ENCODE results near the gene DENND4B. TPM values are rescaled to one million over a fixed set of nuclear protein-coding genes. Genes with fewer than 3 reads are reported as not detected.

DENND4B gene
- total RNA-seq, 1 donor from 2014 or later, result 51.7 TPM

DNA sequence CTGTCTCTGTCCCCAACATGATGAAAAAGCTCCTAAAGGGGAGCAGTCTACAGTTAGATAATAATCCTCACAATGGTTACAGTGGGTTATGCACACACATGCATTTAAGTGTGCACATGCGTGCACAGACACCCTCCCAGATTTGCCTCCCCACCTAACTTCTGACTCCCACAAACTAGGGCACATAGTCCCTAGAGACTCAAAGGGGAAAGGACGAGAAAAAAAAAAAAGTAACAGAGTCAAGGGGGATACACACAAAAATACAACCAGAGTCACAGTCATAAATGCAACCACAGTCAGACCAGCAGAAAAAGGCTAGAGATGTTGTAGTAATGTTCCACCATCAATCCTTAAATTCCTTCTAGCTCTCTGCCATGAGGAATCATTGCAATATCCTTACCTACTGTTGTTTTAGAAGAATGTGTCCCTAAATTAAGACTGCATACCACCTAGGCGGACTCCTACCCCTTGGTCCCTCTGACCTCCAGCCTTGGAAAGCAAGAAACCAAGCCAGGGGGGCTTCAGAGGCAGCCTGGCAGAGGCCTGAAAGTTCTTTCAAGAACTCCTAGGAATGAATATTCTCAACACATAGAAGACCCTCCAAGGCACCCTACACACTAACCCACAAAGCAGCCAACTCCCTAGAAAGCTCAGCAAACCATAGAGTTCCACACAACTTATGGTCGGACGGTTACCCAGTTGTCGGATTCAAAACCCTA, 10.6 kb upstream of the DENND4B start:
- intact Hi-C loops (cut with micrococcal nuclease), result no loop called here
- DNase-seq (no peak), ATAC-seq (no peak)

DNA sequence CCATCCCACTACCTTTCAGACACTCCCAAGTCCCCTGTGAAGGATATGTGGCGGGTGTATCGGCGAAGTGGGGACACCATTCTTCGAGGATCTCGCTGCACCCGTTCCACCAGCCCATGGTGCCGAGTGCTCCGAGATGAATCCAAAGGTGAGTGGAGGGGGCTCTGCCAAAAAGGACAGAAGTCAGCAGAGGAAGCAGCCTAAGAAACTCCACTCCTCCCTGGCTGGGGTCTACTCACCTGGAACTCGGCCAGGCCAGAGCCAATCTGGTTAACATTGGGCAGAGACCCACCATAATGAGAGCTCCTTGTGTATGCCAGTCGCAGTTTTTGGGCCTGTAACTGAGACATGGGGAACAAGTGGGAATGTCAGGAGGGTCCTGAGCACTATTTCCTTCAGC, 8.3 kb upstream of the DENND4B start:
- intact Hi-C loops (cut with micrococcal nuclease), result no loop called here
- DNase-seq, result no peak
- ATAC-seq, result no peak

DNA sequence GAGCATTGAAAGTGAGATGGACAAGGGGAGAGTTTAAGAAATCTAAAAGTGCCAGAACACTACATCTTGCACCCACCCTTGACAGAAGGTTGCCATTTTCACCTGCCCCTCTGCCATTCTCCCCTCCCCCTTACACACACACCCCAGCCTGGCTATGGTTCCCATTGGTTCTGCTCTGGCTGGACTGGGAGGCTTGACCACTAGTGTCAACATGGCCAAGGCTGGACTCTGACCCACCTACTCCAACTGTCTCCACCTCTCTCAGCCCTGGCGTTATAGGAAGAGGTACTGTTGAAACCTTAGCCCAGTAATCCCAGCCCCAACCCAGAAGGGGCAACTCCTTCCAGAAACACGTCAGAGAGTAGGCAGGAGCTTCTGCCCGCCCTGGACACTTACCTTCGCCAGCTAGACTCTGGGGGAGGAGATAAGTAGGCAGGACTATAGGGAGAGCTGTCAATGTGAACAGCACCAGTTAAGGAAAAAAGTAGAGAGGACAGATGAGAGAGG, 7.4 kb upstream of the DENND4B start:
- ATAC-seq (no peak), DNase-seq (no peak)
- intact Hi-C loops (cut with micrococcal nuclease), result no loop called here

DNA sequence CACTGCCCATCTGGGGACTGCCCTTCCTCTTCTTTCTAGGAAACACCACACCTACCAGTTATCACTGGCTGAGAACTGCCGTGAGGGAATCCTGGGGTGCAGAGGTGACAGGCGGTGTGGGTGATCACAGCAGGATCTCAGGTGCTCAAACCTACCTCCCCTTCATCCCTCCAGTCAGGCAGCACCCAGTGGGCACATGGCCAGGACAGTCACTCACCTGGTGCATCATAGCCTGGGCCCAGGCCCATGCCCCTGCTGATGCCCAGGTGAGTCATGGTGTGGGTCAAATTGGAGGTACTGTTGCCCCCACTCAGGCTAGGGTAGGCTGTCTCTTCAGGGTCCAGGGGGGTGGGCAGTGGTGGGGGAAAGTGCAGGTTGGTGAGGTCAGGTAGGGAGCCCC, 5.3 kb upstream of the DENND4B start:
- peak; percentile 26 for DNase-seq
- intact Hi-C loops (cut with micrococcal nuclease), result no loop called here

DNA sequence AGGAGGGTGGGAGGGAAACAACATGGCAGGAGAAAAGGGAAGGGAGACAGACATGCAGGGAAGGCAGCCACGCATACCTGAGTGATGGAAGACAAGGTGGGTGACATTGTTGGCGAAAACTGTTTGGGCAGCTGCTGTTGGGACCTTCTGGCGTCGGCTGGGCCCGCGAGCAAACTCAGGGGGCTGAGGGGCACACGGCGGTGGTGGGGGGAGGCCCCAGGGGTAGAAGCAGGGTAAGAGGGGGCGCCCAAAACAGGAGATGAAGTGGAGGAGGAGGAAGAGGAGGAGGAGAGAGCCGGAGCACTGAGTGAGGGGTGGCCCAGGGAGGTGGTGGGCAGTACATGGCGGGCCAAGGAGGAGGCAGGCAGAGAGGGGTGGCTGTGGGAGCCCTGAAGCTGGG, 4.7 kb upstream of the DENND4B start:
- DNase-seq, result peak; percentile 10
- no peak for ATAC-seq
- intact Hi-C loops (cut with micrococcal nuclease), result no loop called here

More for the DNA sequence above, 5.3 kb upstream of the DENND4B start:
- ATAC-seq, result no peak

DNA sequence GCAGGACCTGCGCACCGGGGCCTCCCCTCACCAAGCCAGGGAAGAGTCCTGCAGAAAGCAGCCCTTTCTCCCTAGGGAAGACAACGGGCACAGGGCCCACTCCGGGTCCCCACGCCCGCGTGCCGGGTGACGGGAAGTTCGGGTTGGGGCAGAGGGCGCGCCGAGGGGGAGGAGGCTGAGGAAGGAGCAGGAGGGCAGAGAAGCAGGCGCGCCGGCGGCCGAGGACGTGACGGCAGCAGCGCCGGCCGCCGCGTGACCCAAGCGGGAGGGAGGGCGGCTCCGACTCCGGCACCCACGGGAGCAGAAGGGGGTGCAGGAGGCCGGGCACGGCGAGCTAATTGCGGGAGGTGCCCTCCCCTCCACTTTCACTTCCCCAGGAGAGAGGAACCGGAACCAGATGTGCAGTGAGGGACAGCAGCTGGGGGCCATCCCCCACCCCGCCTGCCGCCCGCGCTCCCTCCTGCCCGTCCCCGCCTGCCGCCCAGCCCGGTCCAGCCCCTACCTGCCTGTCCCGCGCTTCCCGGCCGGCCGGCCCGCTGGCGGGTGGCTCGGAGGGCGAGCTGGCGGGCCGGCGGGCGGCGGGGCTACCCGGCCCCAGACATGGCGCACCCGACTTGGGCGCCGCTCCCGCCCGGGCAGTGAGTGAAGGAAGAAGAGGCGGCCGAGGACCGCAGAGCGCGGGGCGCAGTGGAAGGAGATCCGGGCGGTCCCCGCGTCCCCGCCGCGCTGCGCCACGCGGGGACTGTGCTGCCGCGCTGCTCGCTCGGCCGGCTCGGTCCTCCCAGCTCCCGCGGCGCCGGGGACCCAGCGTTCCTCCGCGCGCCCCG, 510 bp downstream of the DENND4B start:
- ATAC-seq, result peak; percentile 84
- intact Hi-C loops (cut with micrococcal nuclease), result no loop called here
- peak; percentile 94 for DNase-seq

DNA sequence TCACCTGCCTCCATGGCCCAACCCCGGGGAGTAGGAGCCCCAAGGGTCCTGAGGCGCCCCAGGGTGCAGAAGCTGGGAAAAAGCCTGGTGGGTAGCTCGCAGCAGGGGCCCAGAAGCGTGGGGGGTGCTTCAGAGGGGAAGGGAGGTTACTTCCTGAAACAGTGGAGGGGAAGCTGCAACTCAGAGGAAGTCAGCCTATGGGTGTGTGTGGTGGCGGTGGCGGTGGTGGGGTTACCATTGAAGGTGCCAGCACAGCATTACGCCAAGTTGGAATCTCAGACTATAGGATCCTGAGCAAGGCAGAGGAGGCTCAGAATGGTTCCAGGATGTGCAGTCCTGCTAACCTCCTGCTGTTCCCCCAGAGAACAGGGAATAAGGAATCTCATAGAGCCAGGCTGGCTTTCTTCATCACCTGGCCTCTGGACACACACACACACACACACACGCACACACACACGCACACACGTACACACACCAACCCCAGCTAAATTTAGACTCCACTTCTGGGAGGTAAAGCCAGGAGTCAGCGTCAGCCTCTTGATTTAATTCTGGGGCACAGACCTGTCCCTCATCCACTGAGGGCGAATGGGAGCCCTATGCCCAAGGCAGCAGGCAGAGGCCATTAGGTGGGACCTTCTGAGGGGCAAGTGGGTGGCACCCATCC, 1.3 kb downstream of the DENND4B start:
- ATAC-seq, result peak; percentile 70
- intact Hi-C loops (cut with micrococcal nuclease), result no loop called here

DNA sequence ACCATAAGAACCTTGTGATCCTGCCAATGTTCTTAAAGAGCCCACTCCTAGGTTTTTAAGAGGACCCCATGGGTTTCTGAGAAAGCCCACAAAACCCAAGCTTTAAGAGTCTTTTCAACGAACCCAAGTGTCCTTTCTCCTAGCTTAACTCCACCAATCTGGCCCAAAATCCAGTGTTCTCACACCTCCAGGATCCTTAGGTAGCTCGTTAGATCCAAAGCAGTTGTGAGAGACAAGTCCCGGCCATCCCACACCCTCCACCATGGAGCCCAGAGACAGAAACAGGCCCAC, 1.7 kb downstream of the DENND4B start:
- ATAC-seq (no peak), DNase-seq (no peak)
- intact Hi-C loops (cut with micrococcal nuclease), result no loop called here

More for the DNA sequence above, 1.3 kb downstream of the DENND4B start:
- peak; percentile 81 for DNase-seq

DNA sequence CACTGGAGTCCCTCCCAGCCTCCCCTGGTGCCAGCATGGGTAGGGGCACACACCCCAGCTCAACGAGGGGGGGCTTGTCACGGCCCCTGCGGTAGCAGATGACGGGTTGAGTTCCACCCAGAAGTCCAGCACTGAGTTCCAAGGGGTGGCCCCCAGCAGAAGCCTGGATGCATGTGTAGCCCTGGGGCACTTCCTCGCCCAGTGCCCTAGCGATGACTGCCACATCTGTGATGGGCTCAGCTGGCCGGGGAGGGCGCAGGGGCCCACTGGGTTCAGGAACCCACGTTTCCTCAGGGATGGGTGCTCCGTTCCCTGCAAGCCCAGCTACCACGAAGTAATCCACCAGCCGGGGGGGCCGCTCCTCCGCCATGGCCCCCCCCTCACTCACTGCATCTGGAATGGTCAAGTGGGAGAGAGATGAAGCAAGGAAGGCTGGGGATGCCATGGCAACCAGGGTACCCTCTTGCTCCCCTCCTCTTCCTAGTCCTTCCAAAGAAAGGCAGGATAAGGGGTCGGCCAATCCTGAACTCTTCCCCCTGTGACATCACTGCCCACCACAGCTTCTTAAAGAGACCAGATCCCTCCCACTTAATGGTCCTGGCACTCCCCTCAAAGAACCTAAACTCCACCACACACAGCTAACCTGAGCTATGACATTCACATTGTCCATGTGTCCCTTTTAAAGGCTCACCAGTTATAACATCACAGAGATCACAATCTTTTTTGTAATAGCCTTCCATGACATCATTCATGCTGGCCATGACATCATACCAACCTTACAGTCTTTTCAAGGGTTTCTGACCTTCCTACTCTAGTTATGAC, 2.3 kb downstream of the DENND4B start:
- DNase-seq (peak; percentile 35), ATAC-seq (no peak)
- intact Hi-C loops (cut with micrococcal nuclease), result no loop called here

DNA sequence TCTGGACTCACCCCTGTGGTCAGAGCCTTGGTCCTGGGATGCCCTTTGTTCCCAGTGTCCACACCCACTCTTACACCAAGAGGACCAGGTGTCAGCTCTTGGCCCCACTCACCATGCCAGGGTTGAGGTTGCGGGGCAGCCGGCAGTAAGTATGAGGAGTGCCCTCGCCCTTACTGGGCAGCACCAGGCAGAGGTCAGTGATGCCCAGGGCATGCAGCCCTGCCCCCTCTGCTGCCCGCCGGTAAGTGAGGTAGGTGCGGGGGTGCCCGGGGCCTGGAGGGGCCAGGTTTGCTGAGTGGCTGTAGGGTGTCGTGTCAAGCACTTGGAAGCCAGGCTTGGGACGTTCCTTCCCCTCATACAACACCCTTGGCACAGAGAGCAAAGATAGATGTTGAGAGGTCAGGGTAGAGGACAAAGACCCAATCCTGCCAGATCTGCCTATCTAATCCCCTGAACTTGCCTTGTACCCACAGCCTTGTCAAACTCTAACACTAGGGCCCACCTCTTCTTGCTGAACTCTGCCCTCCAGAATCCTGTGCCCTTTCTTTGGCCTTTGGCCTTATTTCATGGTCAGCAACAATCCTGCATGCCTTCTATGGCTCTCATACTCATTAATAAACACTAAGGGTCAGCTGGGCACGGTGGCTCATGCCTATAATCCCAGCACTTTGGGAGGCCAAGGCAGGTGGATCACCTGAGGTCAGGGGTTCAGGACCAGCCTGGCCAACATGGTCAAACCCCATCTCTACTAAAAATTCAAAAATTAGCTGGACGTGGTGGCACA, 3.6 kb downstream of the DENND4B start:
- intact Hi-C loops (cut with micrococcal nuclease), result no loop called here
- DNase-seq (no peak), ATAC-seq (no peak)

DNA sequence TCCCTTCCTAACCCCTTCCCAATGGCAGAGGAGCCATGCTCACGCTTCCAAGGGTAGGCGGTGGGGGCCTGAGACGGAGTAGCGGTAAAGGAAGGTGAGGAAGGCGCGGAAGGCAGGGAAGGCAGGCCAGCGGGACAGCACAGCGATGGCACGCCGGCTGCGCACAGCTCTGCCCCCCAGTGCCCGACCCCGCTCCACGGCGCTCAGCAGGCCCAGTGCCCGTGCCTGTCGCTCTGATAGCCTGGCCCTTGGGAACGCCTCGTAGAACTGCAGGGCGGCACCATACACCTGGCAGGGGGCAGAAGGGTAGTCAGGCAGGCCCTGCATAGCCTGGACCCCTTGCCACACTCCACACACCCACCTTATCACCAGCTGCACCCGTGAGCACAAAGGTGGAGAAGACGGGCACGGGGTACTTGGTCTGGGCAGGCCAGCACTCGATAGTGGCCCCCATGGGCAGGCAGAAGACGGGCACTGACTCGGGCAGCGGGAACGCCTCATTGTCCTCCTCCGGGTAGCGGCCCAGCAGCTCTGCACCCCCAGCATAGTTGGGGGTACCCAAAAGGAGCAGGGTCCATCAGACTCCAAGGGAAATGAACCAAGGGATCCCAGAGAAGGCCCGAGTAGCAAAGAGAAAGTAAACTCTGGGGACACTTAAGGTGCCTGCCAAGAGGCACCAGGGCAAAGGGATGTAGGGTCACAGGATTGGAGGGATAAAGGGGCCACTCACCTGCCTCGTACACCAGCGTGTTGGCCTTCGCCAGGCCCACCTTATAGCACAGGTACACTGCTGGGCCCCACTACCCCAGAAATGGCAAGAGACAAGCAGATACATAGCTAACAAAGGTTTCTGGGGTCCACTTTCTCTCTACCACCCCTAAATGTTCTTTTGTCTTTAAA, 4.4 kb downstream of the DENND4B start:
- DNase-seq (peak; percentile 22), ATAC-seq (no peak)
- intact Hi-C loops (cut with micrococcal nuclease), result no loop called here

DNA sequence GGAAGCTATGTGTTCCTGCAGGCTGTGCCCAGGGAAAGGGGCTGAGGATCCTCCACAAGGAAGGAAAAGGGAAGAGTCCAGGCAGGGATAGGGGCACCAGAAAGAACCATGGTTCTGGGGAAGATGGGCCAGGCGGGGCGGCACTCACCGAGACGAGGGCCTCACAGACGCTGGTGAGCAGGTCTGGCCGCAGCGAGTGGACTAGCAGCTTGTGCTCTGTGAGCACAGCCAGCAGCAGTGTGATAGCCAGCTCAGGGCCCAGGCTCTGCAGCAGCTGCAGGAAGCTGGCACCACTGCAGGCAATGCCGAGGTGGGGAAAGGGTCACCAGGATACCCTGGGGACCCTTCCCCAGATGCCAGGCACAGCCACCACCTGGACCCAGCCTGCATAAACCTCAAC, 5.8 kb downstream of the DENND4B start:
- intact Hi-C loops (cut with micrococcal nuclease), result no loop called here
- ATAC-seq (no peak), DNase-seq (no peak)

DNA sequence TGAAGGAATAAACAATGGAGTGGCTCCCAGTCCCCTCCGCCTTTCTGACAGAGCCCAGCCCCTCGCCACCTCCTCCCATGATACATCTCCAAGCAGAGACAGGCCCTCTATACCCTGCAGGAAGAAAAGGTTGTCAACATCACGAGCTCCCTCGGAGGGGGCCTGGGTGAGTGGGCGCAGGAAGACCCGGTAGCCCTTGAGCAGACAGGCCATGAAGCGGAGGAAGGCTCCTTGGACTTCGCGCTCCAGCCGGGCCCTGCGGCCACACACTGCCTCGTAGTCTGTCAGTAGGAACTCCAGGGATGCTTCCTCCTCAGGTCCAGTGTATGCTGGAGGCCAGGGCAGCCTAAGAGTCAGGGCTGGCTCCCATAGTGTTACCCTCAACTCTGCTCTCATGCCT, 7.0 kb downstream of the DENND4B start:
- DNase-seq (no peak), ATAC-seq (no peak)
- intact Hi-C loops (cut with micrococcal nuclease), result no loop called here

DNA sequence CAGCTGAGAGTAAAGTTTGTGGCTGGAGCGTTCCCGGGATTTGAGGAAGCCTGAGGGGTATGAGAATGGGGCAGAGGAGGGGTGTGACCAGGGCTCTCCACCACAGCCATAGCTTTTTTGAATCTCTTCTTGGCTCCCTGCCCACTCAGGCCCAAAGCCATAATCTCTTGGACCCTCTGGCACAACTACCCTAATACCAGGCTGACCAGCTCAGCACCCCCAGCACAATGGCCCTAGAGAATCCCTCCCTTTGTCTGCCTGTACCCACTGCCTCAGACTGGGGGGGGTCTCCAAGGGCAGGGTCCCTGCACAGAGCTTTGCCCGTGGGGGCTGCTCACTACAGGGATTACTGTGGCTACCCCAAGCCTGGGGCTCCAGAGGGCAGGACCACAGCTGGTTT, 7.5 kb downstream of the DENND4B start:
- intact Hi-C loops (cut with micrococcal nuclease), result no loop called here
- ATAC-seq, result no peak
- no peak for DNase-seq

DNA sequence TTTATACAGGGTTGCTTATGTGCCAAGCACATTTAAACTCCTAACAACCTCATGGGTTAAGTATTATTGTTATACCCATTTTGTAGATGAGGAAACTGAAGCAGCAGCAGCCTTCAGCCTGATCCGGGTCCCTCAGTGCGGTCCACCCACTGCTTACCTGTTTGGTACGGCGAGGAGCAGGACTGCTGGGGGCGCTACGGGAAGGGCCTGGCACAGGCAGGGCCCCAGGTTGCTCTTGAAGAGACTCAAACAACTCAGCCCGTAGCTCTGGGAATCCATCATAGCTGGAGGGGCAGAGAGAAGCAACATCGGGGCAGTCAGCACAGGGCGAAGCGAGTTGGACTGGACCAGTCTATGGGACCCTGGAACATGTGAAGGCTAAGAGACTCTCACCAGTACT, 9.2 kb downstream of the DENND4B start:
- intact Hi-C loops (cut with micrococcal nuclease), result no loop called here
- DNase-seq (no peak), ATAC-seq (no peak)

DNA sequence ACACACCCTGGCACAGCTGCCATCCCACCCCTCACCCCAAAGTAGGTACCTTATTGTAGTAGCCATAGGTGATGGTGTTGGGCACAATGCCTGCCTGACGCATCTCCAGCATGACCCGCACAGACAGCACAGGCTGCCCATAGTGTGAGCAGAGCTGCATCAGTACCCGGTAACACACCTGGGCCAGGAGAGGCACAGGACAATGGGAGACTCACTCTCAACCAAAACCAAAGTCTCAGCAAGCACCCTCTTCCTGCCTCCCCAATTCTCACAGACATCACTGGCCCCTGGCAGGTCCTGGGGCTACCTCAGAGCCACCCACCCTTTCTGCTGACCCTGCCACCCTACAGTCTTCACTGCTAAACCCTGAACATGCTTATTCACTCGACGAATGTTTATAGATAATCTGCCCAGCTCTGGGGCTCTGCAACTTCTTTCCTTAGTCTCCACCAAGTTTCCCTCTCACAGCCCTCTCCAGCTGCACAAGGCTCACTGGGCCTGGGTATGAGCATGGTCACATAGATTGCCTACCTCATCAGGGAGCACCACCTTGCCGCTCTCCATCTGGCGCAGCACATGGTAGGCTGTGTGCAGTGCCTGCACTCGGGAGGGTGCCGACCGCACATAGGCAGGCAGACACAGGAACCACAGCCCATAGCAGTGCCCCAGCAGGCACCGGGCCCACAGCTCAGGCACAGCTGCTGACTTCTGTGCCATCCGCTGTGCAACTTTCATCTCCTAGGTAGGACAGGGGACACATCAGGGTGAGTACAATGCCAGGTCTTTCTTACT, 10.3 kb downstream of the DENND4B start:
- intact Hi-C loops (cut with micrococcal nuclease), result no loop called here
- DNase-seq (no peak), ATAC-seq (no peak)

DNA sequence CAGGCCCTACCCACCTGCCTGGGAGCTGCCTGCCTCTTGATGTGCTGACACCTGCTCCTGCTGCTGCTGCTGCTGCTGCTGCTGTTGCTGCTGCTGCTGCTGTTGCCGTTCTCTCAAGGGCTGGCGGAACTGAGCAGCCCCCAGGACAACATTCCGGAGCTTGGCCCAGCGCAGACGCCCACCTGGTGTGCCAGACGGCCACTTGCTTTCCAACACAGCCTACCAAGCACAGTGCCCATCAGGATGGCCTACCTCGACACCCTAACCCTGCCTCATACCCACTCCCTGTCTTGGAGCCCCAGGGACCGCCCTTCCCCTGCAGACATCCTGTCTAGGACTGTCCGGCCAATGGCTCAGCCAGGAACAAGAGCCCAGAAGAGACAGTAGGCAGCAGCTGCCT, 11.8 kb downstream of the DENND4B start:
- DNase-seq (no peak), ATAC-seq (no peak)
- intact Hi-C loops (cut with micrococcal nuclease), result no loop called here
